GM18505 (cell line): ENCODE data around the gene COG4.

ENCODE experiments used
- ATAC-seq: cut with Tn5 transposase; IDR thresholded peaks from one replicate; pipeline ENCODE4 v1.9.1; 2021; ENCODE audit not compliant: unreplicated experiment
- POLR2A ChIP-seq: IDR thresholded peaks from 4 replicates; pipeline ENCODE4 v1.6.1; 2011; ENCODE audit warnings: borderline replicate concordance; ENCODE audit not compliant: insufficient read depth, insufficient read length; ENCODE audit errors: extremely low read depth

COG4 gene

DNA sequence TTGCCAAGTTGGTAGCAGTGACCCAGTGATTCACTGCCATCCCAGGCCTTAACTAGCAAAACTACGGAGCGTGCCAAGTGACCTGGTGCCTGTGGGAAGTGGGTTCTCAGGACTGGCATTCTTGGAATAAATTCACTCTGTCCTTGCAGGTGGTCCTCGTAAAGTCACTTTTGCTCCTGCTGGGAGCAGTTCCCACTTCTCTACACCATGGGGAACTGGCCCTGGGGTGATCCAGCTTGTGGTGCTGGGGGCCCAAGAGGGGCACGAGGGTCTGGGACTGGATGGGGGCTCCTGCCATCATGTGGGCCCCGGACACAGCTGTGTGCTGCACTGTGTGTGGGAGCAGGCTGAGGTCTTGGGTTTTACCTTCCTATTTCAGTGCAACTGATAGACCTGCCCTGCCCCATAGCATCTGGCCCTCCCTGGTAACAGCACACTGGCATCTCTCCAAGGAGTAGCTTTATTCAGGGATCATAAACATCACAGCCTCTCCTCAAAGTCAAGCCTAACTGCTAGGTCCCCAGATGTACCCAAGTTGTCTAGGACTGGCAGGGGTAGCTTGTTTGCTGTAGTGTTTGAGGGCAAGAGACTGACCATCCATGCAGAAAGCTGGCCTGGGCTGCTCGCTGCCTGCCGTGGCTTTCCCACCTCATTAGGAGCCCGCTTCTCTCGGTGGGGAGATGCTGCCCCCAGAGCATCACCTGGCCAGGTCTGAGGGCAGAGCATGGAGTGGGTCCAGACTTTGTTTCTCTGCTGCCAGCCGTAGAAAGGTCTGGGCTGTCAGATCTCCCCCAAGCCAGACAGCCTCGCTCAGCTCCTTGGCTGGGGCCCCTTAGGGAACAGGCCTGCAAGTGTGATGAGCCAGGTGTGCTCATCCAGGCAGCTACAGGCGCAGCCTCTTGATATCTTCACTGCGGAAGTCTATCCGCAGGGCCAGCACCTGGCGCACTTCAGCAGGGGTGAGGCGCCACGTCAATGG, 42.9 kb downstream of the COG4 start:
- no peak for ATAC-seq
- no peak for TF ChIP-seq POLR2A

DNA sequence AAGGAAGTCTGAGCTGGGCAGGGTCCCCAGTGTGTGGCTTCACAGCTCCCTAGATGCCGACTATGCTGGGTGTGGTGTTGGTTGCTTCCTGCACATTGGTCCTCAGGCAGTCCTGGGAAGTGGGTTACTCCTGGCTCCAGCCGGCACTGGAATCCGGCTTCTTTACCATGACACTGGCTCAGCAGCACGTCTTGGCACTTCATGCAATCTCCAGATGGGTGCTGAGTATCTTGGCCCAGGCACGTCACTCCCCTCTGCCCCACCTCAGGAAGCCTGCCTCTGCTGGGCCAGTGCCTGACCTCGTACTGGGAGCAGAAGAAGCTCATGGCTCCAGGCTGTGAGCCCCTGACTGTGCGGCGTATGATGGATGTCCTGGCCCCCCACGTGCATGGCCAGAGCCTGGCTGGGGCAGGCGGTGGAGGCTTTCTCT, 44.4 kb downstream of the COG4 start:
- no peak for TF ChIP-seq POLR2A
- ATAC-seq: no peak

GRCh38 chr16:70478169-70478568, 45.2 kb downstream of the COG4 start:
- ATAC-seq: no peak
- no peak for TF ChIP-seq POLR2A

- TF ChIP-seq POLR2A: peak; percentile 34
- peak; percentile 78 for ATAC-seq
These were observed 46.9 kb downstream of the COG4 start for GRCh38 chr16:70476272-70477020.

DNA sequence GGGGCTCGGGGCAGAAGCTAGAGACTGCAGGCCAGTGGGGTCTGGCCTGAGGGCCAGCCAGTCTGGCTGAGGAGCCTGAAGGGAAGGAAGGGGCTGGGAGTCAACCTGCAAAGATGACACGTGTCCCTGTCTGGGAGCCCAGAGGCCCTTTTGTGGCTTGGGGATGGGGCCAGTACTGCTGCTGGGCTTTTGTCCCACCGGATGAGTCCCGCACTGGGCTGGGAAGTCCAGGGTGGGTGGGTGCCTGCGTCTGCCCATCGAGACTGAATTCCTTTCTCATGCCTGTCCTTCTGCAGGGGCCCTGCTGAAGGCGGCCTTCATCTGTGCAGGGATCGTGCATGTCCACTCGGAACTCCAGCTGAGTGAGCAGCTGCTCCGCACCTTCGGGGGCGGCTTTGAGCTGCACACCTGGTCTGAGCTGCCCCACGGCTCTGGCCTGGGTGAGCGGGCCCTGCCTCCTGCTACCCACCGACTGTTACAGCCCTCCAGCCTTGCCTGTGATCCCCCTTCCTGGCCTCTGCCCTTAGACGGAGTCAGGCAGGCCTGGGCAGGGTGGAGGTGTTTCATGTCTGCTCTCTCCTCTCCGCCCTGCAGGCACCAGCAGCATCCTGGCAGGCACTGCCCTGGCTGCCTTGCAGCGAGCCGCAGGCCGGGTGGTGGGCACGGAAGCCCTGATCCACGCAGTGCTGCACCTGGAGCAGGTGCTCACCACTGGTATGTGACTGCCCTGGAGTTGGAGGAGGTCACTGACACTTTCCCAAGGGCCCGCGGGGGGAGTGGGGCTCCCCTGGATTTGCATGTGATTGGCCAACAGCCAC, 48.1 kb downstream of the COG4 start:
- no peak for ATAC-seq
- TF ChIP-seq POLR2A: no peak

DNA sequence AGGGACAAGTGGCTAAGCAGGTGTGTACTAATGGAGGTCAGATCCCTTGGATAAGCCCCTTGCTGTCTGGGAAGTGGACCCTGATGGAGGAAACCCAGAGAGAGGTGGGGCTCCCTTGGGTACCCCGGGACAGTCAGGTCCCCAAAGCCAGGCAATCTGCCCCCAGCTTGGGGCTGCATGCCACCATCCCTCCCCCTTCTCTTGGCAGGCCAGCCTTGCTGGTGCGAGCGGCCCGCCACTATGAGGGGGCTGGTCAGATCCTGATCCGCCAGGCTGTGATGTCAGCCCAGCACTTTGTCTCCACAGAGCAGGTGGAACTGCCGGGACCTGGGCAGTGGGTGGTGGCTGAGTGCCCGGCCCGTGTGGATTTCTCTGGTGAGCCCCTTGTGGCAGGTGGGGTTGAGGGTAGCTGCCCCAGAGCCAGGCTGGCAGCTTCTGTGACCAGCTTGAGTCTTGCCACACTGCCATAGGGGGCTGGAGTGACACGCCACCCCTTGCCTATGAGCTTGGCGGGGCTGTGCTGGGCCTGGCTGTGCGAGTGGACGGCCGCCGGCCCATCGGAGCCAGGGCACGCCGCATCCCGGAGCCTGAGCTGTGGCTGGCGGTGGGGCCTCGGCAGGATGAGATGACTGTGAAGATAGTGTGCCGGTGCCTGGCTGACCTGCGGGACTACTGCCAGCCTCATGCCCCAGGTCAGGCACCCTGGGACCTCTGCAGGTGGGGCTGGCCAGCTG, 48.9 kb downstream of the COG4 start:
- no peak for ATAC-seq

GRCh38 chr16:70473446-70474319, 49.7 kb downstream of the COG4 start:
- no peak for TF ChIP-seq POLR2A
- ATAC-seq: no peak

More for the DNA sequence above, 48.9 kb downstream of the COG4 start:
- TF ChIP-seq POLR2A: no peak

DNA sequence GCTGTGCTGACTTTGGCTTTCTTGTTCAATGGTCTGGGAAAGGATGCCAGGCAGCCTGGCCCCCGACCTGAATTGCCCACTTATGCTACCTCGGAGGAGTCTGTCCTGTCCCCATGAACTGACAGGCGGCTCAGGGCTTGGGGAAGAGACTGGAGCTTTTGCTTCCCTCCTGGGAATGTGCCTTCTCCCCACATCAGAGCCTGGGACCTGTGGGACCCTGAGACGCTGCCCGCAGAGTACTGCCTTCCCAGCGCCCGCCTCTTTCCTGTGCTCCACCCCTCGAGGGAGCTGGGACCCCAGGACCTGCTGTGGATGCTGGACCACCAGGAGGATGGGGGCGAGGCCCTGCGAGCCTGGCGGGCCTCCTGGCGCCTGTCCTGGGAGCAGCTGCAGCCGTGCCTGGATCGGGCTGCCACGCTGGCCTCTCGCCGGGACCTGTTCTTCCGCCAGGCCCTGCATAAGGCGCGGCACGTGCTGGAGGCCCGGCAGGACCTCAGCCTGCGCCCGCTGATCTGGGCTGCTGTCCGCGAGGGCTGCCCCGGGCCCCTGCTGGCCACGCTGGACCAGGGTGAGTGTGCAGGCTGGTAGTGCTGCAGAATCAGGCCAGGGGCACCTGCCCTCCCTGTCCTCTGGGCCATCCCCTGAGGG, 50.4 kb downstream of the COG4 start:
- TF ChIP-seq POLR2A: no peak
- ATAC-seq: no peak

DNA sequence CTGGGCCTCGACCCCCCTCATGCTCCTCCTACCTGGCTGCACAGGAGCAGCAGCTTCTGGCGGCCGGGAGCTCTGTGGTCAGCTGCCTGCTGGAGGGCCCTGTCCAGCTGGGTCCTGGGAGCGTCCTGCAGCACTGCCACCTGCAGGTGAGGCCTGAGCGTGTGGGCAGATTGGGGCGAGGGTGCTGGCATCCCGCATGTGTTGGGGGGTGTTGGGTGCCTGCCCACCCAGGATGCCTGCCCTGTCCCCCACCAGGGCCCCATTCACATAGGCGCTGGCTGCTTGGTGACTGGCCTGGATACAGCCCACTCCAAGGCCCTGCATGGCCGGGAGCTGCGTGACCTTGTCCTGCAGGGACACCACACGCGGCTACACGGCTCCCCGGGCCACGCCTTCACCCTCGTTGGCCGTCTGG, 52.4 kb downstream of the COG4 start:
- no peak for ATAC-seq
- TF ChIP-seq POLR2A: no peak

DNA sequence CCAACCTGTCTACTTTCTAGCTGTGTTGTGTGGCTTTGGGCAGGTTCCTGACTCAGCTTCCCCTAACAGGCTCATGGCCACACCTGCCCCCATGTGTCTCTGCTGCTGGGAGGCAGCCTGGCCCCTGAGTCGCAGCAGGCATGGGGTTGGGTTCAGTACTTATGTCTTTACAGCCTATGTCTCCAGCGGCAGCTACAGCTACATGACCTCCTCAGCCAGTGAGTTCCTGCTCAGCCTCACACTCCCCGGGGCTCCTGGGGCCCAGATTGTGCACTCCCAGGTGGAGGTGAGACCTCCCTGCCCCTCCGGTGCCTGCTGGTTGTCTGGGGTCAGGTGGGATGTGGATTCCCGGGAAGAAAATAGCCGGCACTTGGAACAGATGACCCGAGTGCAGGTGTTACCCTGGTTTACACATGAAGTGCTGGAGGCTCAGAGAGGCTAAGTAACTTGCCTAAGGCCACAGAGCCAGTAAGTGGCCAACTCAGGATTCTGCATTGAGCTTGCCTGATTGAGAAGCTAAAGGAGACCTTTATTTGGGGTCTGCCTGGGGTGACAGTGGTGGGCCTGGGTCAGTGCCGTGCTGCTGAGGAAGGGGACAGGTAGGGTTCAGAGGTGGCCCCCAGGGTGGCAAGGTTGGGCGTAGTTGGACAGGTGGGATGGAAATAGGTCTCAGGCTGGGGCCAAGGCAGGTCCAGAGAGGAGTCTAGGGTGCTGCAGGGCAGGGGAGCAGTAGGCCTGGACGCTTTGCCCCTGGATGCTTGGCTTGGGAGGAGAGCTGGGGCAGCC, 53.0 kb downstream of the COG4 start:
- no peak for ATAC-seq
- no peak for TF ChIP-seq POLR2A
